OCI-LY3 (cell line): ENCODE data around the gene KDM4B.
"Not testable (repeated sequence)": the region's sequence is repeated elsewhere in the genome, so short reads cannot be mapped to it uniquely, and the experiment has no call there.

Source experiments
- H2AFZ ChIP-seq: fragments of 200-600, 300-600 bp; shearing (Covaris generic); 2 replicates; pipeline ENCODE4 v1.6.0; 2014; ENCODE audit warnings: antibody characterized with exemption, low read depth, low read length
- H3K27ac ChIP-seq: fragments of 200-600, 300-600 bp; sonication (generic); 2 replicates; pipeline ENCODE4 v1.5.1; 2014; ENCODE audit warnings: mild to moderate bottlenecking, low read length, moderate library complexity, mixed read lengths
- H3K27me3 ChIP-seq: fragments of 200-600, 300-600 bp; sonication (generic); 2 replicates; pipeline ENCODE4 v1.6.1; 2014; ENCODE audit warnings: low read depth, low read length, mixed read lengths
- H3K36me3 ChIP-seq: fragments of 200-600, 300-600 bp; sonication (generic); replicated peaks from 2 replicates; pipeline ENCODE3; 2014; ENCODE audit warnings: low read depth, low read length, mixed read lengths
- H3K4me1 ChIP-seq: fragments of 300-600, 200-600 bp; sonication (generic); 2 replicates; pipeline ENCODE4 v1.6.1; 2014; ENCODE audit warnings: low read length, mixed read lengths
- H3K4me2 ChIP-seq: fragments of 200-600, 300-600 bp; sonication (generic); 2 replicates; pipeline ENCODE4 v1.6.1; 2014; ENCODE audit warnings: low read length, mixed read lengths
- H3K4me3 ChIP-seq: fragments of 300-600, 200-600 bp; sonication (generic); 2 replicates; pipeline ENCODE4 v1.5.1; 2014; ENCODE audit warnings: antibody characterized with exemption, mild to moderate bottlenecking, low read length, moderate library complexity
- H3K79me2 ChIP-seq: fragments of 300-600, 200-600 bp; shearing (Covaris generic); 2 replicates; pipeline ENCODE4 v1.6.1; 2014; ENCODE audit warnings: mild to moderate bottlenecking, low read length, mixed read lengths
- H3K9ac ChIP-seq: fragments of 300-600, 200-600 bp; shearing (Covaris generic); 2 replicates; pipeline ENCODE4 v1.6.0; 2014; ENCODE audit warnings: mild to moderate bottlenecking, low read length, moderate library complexity
- H3K9me3 ChIP-seq: fragments of 200-600, 300-600 bp; shearing (Covaris generic); 2 replicates; pipeline ENCODE4 v1.6.1; 2014; ENCODE audit warnings: low read length, mixed read lengths; ENCODE audit not compliant: insufficient read depth
- H4K20me1 ChIP-seq: fragments of 200-600, 300-600 bp; sonication (generic); 2 replicates; pipeline ENCODE4 v1.6.1; 2016; ENCODE audit warnings: low read length, mixed read lengths; ENCODE audit not compliant: insufficient read depth
- CTCF ChIP-seq: fragments of 200-600, 300-600 bp; sonication (generic); IDR thresholded peaks from 2 replicates; pipeline ENCODE4 v1.5.1; 2014; ENCODE audit warnings: antibody characterized with exemption, low read length, low read depth
- EZH2phosphoT487 ChIP-seq: fragments of 200-600 bp; shearing (Covaris generic); IDR thresholded peaks from 2 replicates; pipeline ENCODE4 v1.6.1; 2018; ENCODE audit warnings: antibody characterized with exemption, mixed run types, low read depth

The KDM4B gene

GRCh38 chr19:4972509-4973230, 3.8 kb downstream of the KDM4B start:
- TF ChIP-seq EZH2phosphoT487 (no peak), CTCF (no peak)
- Histone ChIP-seq H3K27me3 (no peaks in the 10 kb centered on the region), H3K4me1 (peaks cover 26% of the 10 kb centered on the region), H3K4me2 (no peak overlapping the region), H3K4me3 (no peak overlapping the region), H3K36me3 (peaks cover 23% of the 10 kb centered on the region), H4K20me1 (peaks cover 75% of the 10 kb centered on the region), H3K79me2 (peaks cover 81% of the 10 kb centered on the region), H3K27ac (no peak overlapping the region), H3K9ac (no peak overlapping the region), H2AFZ (no peak overlapping the region), H3K9me3 (no peaks in the 10 kb centered on the region)

DNA sequence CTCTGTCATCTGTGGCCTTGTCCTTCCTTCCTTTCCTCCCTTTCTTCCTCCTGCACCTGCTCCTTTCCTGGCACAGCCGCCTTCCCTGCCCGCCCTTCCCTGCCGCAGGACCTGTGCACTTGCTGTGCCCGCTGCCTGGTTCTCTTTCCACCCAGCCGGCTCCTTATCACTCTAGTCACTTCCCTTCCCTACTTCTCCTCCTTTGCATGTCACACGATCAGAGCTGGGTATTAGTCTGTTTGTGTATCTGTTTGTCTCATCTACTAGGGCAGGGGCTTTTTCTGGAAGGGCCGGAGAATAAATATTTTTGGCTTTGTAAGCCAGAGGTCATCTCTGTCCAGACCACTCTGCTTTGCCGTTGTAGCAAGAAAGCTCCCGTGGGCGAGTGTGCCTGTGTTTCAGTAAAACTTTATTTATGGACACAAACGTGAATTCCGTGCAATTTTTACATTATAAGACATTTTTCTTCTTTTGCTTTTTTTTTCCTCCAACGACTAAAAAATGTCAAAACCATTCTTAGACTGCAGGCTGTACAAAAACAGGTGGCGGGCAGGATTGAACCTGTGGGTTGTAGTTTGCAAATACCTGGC, 6.1 kb downstream of the KDM4B start:
- no peak overlapping the region for H2AFZ ChIP-seq
- no peaks in the 10 kb centered on the region for H3K9me3 ChIP-seq
- H3K27ac ChIP-seq = no peak overlapping the region
- TF ChIP-seq CTCF = no peak
- TF ChIP-seq EZH2phosphoT487 = no peak
- H4K20me1 ChIP-seq = peaks cover 93% of the 10 kb centered on the region
- no peak overlapping the region for H3K9ac ChIP-seq
- H3K27me3 ChIP-seq = no peaks in the 10 kb centered on the region
- H3K4me1 ChIP-seq = peaks cover 23% of the 10 kb centered on the region
- peaks cover 92% of the 10 kb centered on the region for H3K79me2 ChIP-seq
- peaks cover 33% of the 10 kb centered on the region for H3K36me3 ChIP-seq
- H3K4me3 ChIP-seq = no peak overlapping the region
- H3K4me2 ChIP-seq = no peak overlapping the region

DNA sequence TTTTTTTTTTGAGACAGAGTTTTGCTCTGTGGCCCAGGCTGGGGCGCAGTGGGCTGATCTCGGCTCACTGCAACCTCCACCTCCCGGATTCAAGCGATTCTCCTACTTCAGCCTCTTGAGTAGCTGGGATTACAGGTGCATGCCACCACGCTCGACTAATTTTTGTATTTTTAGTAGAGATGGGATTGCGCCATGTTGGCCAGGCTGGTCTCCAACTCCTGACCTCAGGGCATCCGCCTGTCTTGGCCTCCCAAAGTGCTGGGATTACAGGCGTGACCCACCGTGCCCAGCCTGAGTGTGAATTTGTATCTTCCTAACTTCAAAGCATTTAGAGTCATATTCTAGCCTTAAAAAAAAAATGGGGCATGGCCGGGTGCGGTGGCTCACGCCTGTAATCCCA, 6.7 kb downstream of the KDM4B start:
- H3K4me1 ChIP-seq = peaks cover 25% of the 10 kb centered on the region
- peaks cover 30% of the 10 kb centered on the region for H3K36me3 ChIP-seq
- not testable (repeated sequence) for H3K4me3 ChIP-seq, H3K27ac ChIP-seq, H3K9me3 ChIP-seq, H3K27me3 ChIP-seq, H2AFZ ChIP-seq, H3K9ac ChIP-seq, H3K4me2 ChIP-seq
- peaks cover 93% of the 10 kb centered on the region for H4K20me1 ChIP-seq
- peaks cover 91% of the 10 kb centered on the region for H3K79me2 ChIP-seq

DNA sequence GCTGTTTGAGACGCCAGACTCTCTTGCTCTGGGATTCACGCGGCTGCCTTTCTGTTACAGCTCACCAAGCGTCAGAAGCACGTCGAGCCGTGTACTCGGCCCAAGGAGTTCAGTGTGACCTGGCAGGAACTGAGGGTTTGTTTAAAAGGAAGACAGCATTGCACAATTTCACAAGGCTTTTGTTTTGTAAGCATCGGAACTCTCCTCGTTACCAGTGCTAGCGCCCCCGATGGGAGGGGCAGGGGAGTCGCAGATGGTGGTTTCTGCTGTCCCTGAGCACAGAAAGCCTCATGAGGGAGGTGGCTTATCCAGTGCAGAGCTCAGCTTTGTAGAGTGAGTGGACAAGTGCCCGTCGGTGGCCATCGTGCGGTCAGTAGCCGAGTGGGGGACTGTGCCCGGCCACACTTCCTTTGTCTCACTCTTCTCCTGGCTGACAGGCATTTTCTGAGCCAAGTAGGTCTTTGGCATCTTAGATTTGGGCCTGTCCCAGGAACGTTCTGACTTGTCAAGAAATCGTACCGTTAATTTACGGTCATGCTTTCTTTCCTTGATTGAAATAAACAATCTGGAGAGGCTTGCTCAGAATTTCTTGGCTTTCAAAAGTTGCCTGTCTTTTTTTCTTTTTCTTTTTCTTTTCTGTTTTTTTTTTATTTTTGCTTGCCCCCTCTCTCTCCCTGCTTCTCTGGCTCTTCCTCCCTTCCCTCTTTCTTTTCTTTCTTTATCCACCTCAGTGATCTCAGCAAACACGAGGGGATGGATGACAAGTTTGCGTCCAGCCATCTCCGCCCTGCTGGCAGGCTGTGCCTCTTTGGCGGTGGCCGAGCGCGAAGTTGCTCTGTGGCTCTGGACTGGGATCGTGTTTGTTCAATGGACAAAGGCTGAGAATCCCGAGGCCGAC, 7.7 kb downstream of the KDM4B start:
- H3K4me1 ChIP-seq = peaks cover 25% of the 10 kb centered on the region
- no peak overlapping the region for H2AFZ ChIP-seq
- no peak overlapping the region for H3K27ac ChIP-seq
- peaks cover 91% of the 10 kb centered on the region for H3K79me2 ChIP-seq
- H3K9me3 ChIP-seq = no peaks in the 10 kb centered on the region
- H3K9ac ChIP-seq = no peak overlapping the region
- H3K27me3 ChIP-seq = no peaks in the 10 kb centered on the region
- peaks cover 25% of the 10 kb centered on the region for H3K36me3 ChIP-seq
- H3K4me2 ChIP-seq = no peak overlapping the region
- no peak overlapping the region for H3K4me3 ChIP-seq
- H4K20me1 ChIP-seq = peaks cover 93% of the 10 kb centered on the region
- TF ChIP-seq CTCF = peak; percentile 16; the same call in 1 of the 2 replicates
- TF ChIP-seq EZH2phosphoT487 = no peak
